Mucosa of descending colon (tissue), 3 donors: ENCODE results near the gene FANCC. TPM values are rescaled to one million over a fixed set of nuclear protein-coding genes. Genes with fewer than 3 reads are reported as not detected.
"Not testable (repeated sequence)": the region's sequence is repeated elsewhere in the genome, so short reads cannot be mapped to it uniquely, and the experiment has no call there.

ENCODE experiments used
- ATAC-seq: fragments of 200-7000 bp; cut with Tn5 transposase; one replicate; pipeline ENCODE4 v1.9.1; 2020; ENCODE audit warnings: mild to moderate bottlenecking, moderate library complexity
- DNase-seq, 3 donors: peaks; one replicate each; pipeline ENCODE4 v3.0.0-alpha.2; 2020
- H3K36me3 ChIP-seq: fragments of 200-600 bp; one replicate; pipeline ENCODE4 v1.8.0; 2021; ENCODE audit warnings: low read depth, mild to moderate bottlenecking
- H3K4me1 ChIP-seq: fragments of 200-600 bp; one replicate; pipeline ENCODE4 v1.8.0; 2021; ENCODE audit warnings: low read depth, mild to moderate bottlenecking
- H3K4me3 ChIP-seq: fragments of 200-600 bp; one replicate; pipeline ENCODE4 v1.8.0; 2021; ENCODE audit warnings: mild to moderate bottlenecking
- H3K9me3 ChIP-seq: fragments of 200-600 bp; one replicate; pipeline ENCODE4 v1.8.0; 2021; ENCODE audit warnings: mild to moderate bottlenecking
- CTCF ChIP-seq: fragments of 200-600 bp; IDR thresholded peaks from one replicate; pipeline ENCODE4 v1.8.0; 2022; ENCODE audit warnings: antibody characterized with exemption, mild to moderate bottlenecking
- intact Hi-C, 2 donors: fragments of 100-400 bp; cut with DNase I in 1 of 2; cut with micrococcal nuclease in 1 of 2; formaldehyde crosslinking; loops; one replicate each; pipeline versions ENCODE4 v1.11.0 to v1.11.1; 2022; cut with DNase I, micrococcal nuclease
- total RNA-seq, 3 donors: library from RNA; stranded (reverse); fragmentation: NEBNext Ultra II Directional in 2 of 3; extraction: Animal tissue kit (Norgen Biotek cat#: 25700) in 2 of 3; gene quantifications; one replicate each; pipeline versions ENCODE4 v1.2.1 to v1.2.4, GENCODE V29; 2021 to 2023
- donor health status: DM: no; HTN: no; CAD: no; lungs with moderate emphysema.
- donor health status: DM: no; HTN: no; CAD: no.
- donor health status: DM: no; HTN: yes; CAD: no.

FANCC gene
- total RNA-seq, 3 donors from 2014 or later, result 10.7 to 18.0 (median 14.2) TPM

DNA sequence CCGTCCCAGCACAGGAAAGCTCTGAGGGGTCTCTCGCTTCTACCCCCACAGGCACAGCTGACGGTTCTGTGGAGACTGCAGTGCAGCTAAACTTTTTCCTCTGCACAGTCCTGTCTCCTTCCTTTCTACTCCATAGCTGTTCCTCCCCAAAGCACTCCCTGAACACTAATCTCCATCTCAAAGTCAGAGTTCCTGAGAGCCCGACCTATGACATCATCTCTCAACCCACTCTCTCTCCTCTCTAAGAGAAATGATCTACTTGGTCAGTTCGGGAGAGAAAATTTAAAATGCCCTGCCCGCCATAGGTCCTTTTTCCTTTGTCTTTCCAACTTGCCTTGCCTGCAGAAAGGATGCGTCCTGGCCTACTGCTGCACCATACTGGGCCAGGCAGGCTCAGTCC, 90.6 kb downstream of the FANCC start:
- peaks cover 4% of the 10 kb centered on the region for H3K4me1 ChIP-seq
- no peak for DNase-seq
- intact Hi-C loops, result no loop called here
- ATAC-seq, result no peak
- H3K9me3 ChIP-seq, result no peaks in the 10 kb centered on the region
- H3K36me3 ChIP-seq, result no peaks in the 10 kb centered on the region
- no peak for TF ChIP-seq CTCF
- no peak overlapping the region for H3K4me3 ChIP-seq

DNA sequence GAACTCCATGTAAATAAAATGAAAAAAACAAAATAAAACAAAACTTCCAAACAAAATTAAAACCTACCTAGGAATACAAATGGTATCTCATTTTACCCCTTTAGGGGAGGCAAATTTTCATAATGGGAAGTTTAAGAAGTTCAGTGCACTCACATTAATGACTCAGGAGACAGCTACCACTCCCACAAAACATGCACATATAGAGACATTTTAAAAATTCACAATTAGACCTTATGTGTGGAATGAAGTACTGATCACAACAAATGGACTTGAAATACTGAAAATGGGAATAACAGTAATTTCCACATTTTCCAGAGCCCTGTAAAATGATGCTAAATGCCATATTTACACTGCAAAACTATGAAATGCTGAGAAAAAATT, 91.8 kb downstream of the FANCC start:
- TF ChIP-seq CTCF, result no peak
- Histone ChIP-seq H3K36me3 (no peaks in the 10 kb centered on the region), H3K9me3 (no peaks in the 10 kb centered on the region)

DNA sequence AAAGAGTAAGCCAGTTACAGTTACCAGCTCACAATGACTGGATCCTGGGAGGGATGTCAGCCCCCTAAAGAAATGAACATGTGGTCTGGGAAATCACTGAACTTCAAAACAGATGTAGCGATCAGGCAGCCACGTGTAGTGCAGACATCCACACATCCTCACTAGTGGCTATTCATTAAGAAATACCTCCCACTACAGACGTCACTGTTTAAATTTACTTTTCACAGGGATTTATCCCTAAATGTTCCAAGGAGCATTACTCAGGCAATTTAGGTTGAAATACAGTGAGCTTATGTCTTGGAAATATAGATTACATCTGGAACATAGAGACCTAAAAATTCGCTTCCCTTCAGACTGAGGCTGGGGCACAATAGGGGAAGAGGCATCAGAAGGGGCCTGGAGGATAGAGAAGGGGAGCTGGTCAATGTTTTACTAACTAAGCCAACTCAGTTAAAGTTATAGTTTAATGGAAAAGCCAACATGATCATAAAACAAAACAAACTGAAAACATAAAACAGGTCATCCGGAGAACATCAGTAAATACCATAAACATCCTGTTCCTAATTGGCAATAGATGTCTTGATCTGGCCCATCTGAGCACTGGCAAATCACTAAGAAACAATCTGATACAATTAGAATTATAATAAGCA, 92.3 kb downstream of the FANCC start:
- no peaks in the 10 kb centered on the region for H3K36me3 ChIP-seq
- H3K9me3 ChIP-seq, result no peaks in the 10 kb centered on the region
- peak; percentile 59 for ATAC-seq
- no peak for DNase-seq
- no peak overlapping the region for H3K4me3 ChIP-seq
- TF ChIP-seq CTCF, result no peak
- peaks cover 4% of the 10 kb centered on the region for H3K4me1 ChIP-seq
- intact Hi-C loops, result no loop called here

More for the DNA sequence above, 91.8 kb downstream of the FANCC start:
- DNase-seq (no peak), ATAC-seq (no peak)
- no peak overlapping the region for H3K4me3 ChIP-seq
- H3K4me1 ChIP-seq, result peaks cover 4% of the 10 kb centered on the region
- intact Hi-C loops, result no loop called here

DNA sequence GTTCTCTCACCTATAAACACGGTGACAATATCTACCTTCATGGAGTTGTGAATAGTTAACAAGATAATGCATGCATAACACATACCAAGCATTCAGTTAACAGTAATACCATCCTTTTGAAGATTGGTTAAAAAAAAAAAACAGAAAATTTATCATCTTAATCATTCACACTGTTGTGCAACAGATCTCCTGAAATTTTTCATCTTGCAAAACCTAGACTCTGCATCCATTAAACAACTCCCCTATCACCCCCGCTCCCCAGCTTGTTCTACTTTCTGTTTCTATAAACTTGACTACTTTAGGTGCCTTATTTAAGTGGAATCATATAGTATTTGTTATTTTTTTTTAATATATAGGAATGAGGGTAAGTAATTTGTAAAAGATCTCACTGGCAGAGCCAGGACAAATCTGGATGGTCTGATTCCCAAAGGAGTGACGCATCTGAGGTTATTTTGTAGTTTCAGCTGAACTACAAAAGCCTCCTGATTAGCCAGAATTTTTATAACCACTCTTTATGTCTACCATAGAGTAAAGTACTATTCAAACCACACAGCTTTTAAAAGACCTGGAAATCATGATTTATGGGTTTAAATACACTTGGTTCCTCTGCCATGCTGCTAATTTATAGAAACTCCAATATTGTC, 93.0 kb downstream of the FANCC start:
- TF ChIP-seq CTCF, result no peak
- Histone ChIP-seq H3K4me3 (no peak overlapping the region), H3K36me3 (no peaks in the 10 kb centered on the region), H3K9me3 (no peaks in the 10 kb centered on the region), H3K4me1 (peaks cover 4% of the 10 kb centered on the region)
- ATAC-seq (no peak), DNase-seq (no peak)
- intact Hi-C loops, result no loop called here

- H3K4me1 ChIP-seq, ATAC-seq, intact Hi-C loops, DNase-seq, H3K36me3 ChIP-seq, H3K4me3 ChIP-seq, H3K9me3 ChIP-seq: not testable (repeated sequence)
Measured at GRCh38 chr9:95220352-95220751, 97.2 kb downstream of the FANCC start.

DNA sequence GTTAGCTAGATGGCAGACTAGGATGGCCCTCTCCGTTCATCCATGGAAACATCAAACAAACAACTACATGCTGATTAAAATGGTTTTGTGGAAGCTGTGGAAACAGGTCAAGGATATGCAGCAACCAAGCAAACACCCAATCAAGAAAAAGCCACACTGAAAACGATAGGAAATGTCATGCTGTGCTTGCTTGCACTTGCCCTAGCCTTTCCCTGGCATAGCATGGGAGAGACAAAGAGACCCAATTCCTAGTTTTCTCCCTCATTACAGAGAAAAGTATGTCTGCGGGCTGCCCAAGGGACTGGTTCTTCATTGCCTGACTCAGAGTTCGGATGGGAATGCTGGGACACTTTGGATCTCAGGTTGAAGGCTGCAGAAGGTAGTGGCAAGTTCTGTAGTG, 98.7 kb downstream of the FANCC start:
- no peak for TF ChIP-seq CTCF
- Histone ChIP-seq H3K9me3 (no peaks in the 10 kb centered on the region), H3K36me3 (no peaks in the 10 kb centered on the region), H3K4me3 (no peak overlapping the region), H3K4me1 (no peaks in the 10 kb centered on the region)
- intact Hi-C loops, result no loop called here
- ATAC-seq, result no peak
- DNase-seq, result no peak
